HG03565 (cell line): ENCODE measurements around the gene WTIP.

Experiments used
- ATAC-seq: cut with Tn5 transposase; IDR thresholded peaks from one replicate; pipeline ENCODE4 v1.9.1; 2021; ENCODE audit warnings: mild to moderate bottlenecking, moderate library complexity; ENCODE audit not compliant: unreplicated experiment

The WTIP gene

GRCh38 chr19:34559045-34559444, 77.5 kb downstream of the WTIP start:
- no peak for ATAC-seq

- no peak for ATAC-seq
These were observed 78.7 kb downstream of the WTIP start for GRCh38 chr19:34560229-34560628.
